Esophagus muscularis mucosa (tissue), 4 donors: ENCODE measurements around the gene CCDC106.

Experiments
- CTCF ChIP-seq, 3 experiments: fragments of 200-600 bp in 2 of 3; fragments of 450-650 bp in 1 of 3; sonication (generic) in 2 of 3; IDR thresholded peaks; one replicate each; pipeline ENCODE4 v1.5.1; 2017 to 2019; ENCODE audit warnings: antibody characterized with exemption in 3 of 3, mild to moderate bottlenecking in 2 of 3, moderate library complexity in 1 of 3
- EP300 ChIP-seq: sonication (generic); formaldehyde crosslinking; IDR thresholded peaks from one replicate; pipeline ENCODE4 v1.6.1; 2017; ENCODE audit warnings: antibody characterized with exemption
- POLR2A ChIP-seq: fragments of 450-650 bp; IDR thresholded peaks from one replicate; pipeline ENCODE4 v1.6.1; 2017; ENCODE audit warnings: antibody characterized with exemption, moderate library complexity, mild to moderate bottlenecking, low read depth
- POLR2AphosphoS5 ChIP-seq, 2 donors: sonication (generic); formaldehyde crosslinking; IDR thresholded peaks; one replicate each; pipeline ENCODE4 v1.6.1; 2017; ENCODE audit warnings: antibody characterized with exemption in 2 of 2

- TF ChIP-seq CTCF (IDR thresholded peaks at IDR 0.05) (no peak), EP300 (no peak), POLR2AphosphoS5 (IDR thresholded peaks at IDR 0.05) (no peak), POLR2A (no peak)
Observed at GRCh38 chr19:55609326-55609725, 38.7 kb upstream of the CCDC106 start.
